Chondrocyte (in vitro differentiated cells): Measurements from ENCODE around the gene SNF8. TPM values are rescaled to one million over a fixed set of nuclear protein-coding genes. Genes with fewer than 3 reads are reported as not detected.

Experiments used
- DNase-seq: peaks from one replicate; pipeline ENCODE4 v3.0.0; 2021; ENCODE audit warnings: mixed read lengths, low spot score
- H3K27ac Mint-ChIP-seq: one replicate; pipeline ENCODE4 v1.8.0; 2021; ENCODE audit warnings: mild to moderate bottlenecking, moderate library complexity, mixed read lengths; ENCODE audit not compliant: unreplicated experiment
- H3K27me3 Mint-ChIP-seq: 2 replicates; pipeline ENCODE4 v1.8.0; 2021; ENCODE audit warnings: low read depth, mixed read lengths
- H3K36me3 Mint-ChIP-seq: 2 replicates; pipeline ENCODE4 v1.8.0; 2021; ENCODE audit warnings: low read depth, mixed read lengths
- H3K4me1 Mint-ChIP-seq: 2 replicates; pipeline ENCODE4 v1.8.0; 2021; ENCODE audit warnings: low read depth, mild to moderate bottlenecking, mixed read lengths
- H3K4me3 Mint-ChIP-seq: one replicate; pipeline ENCODE4 v1.8.0; 2021; ENCODE audit warnings: mild to moderate bottlenecking, moderate library complexity, mixed read lengths; ENCODE audit not compliant: unreplicated experiment
- H3K9me3 Mint-ChIP-seq: 2 replicates; pipeline ENCODE4 v1.8.0; 2021; ENCODE audit warnings: low read depth, mixed read lengths
- total RNA-seq: library from RNA; stranded (reverse); gene quantifications from 3 replicates; pipeline ENCODE4 v1.2.1, GENCODE V29; 2021
- TF ChIP-seq, protein P1 (sequence below): fragments of 200-600 bp; sonication (generic); IDR thresholded peaks from 2 replicates; pipeline ENCODE4 v1.5.0; 2021; ENCODE audit warnings: antibody characterized with exemption, mild to moderate bottlenecking, moderate library complexity

SNF8 gene
- total RNA-seq, 1 donor from 2014 or later, result 126 TPM

DNA sequence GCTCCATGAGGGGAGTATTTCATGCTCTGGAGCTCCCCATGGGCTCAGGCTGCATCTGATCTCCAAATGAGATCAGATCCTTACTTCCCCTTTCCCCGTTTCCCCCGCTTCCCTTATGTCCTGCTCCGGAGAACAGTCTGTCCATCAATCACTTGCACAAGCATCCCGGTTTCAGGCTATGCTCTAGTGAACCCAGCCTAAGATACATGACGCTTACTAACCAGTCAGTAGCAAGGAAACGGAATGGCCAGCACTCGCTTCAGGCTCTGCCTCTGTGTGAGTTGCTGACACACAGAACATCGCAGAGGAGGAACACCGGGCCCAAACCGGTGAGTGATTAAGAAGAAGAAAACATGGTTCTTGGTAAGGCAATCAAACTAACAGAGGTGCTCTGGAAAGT lies 61.5 kb downstream of the SNF8 start:
- Mint-ChIP-seq H3K27me3 (no peaks in the 10 kb centered on the region), H3K4me1 (peaks cover 7% of the 10 kb centered on the region), H3K9me3 (no peaks in the 10 kb centered on the region), H3K4me3 (no peak overlapping the region), H3K36me3 (no peaks in the 10 kb centered on the region), H3K27ac (no peak overlapping the region)
- TF ChIP-seq, protein P1, sequence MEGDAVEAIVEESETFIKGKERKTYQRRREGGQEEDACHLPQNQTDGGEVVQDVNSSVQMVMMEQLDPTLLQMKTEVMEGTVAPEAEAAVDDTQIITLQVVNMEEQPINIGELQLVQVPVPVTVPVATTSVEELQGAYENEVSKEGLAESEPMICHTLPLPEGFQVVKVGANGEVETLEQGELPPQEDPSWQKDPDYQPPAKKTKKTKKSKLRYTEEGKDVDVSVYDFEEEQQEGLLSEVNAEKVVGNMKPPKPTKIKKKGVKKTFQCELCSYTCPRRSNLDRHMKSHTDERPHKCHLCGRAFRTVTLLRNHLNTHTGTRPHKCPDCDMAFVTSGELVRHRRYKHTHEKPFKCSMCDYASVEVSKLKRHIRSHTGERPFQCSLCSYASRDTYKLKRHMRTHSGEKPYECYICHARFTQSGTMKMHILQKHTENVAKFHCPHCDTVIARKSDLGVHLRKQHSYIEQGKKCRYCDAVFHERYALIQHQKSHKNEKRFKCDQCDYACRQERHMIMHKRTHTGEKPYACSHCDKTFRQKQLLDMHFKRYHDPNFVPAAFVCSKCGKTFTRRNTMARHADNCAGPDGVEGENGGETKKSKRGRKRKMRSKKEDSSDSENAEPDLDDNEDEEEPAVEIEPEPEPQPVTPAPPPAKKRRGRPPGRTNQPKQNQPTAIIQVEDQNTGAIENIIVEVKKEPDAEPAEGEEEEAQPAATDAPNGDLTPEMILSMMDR, result no peak
- DNase-seq, result no peak

DNA sequence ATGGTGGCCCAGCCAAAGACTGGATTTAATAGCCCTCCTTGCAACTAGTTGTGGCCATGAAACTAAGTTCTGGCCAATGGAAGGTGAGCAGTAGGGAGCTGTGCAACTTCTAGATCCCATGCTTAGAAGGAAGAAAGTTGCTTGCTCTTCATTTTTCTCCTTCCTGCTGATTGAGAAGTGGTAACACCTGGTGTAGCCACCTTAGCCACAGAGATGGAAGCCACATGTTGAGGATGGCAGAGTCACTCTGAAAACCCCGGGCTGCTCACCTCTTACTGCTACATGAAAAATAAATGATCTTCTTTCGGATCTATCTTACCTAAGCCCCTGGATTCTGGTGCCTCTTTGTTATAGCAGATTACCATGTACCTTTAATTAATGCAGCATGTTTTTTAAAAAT lies 62.4 kb downstream of the SNF8 start:
- TF ChIP-seq, protein P1, result no peak
- H3K27ac Mint-ChIP-seq, result no peak overlapping the region
- H3K4me1 Mint-ChIP-seq, result peaks cover 7% of the 10 kb centered on the region
- DNase-seq, result no peak
- H3K27me3 Mint-ChIP-seq, result no peaks in the 10 kb centered on the region
- no peaks in the 10 kb centered on the region for H3K36me3 Mint-ChIP-seq
- H3K4me3 Mint-ChIP-seq, result no peak overlapping the region
- H3K9me3 Mint-ChIP-seq, result no peaks in the 10 kb centered on the region

Other genes with a start within 250 kb of the SNF8 start
- not detected in 3 replicates for gene PRAC1, start 222.3 kb downstream of the SNF8 start, total RNA-seq
- not detected in 3 replicates for gene PRAC2, start 221.7 kb downstream of the SNF8 start, total RNA-seq
- 0.19 TPM in 1 of 3 replicates, not detected in the others for gene HOXB13, start 216.1 kb downstream of the SNF8 start, total RNA-seq
- gene TTLL6, start 127.6 kb downstream of the SNF8 start, total RNA-seq, result not detected in 3 replicates
- 72.4 to 97.9 TPM (median 76.5 TPM) in 3 replicates for gene CALCOCO2, start 113.8 kb downstream of the SNF8 start, total RNA-seq
- gene ATP5MC1, start 52.1 kb downstream of the SNF8 start, total RNA-seq, result 39.2 to 78.0 TPM (median 39.4 TPM) in 3 replicates
- 114 to 116 TPM (median 114 TPM) in 3 replicates for gene UBE2Z, start 36.4 kb downstream of the SNF8 start, total RNA-seq
- not detected in 3 replicates for gene GIP, start 23.8 kb upstream of the SNF8 start, total RNA-seq
- gene IGF2BP1, start 52.5 kb upstream of the SNF8 start, total RNA-seq, result 47.1 to 60.0 TPM (median 57.6 TPM) in 3 replicates
- 0.07 TPM in 1 of 3 replicates, not detected in the others for gene B4GALNT2, start 187.9 kb upstream of the SNF8 start, total RNA-seq